Measurements from ENCODE around the gene NMNAT1. TPM values are rescaled to one million over a fixed set of nuclear protein-coding genes. Genes with fewer than 3 reads are reported as not detected.
A peak's percentile ranks its signal among the peaks of the same experiment; 100 is the strongest.
"Not testable (repeated sequence)": the region's sequence is repeated elsewhere in the genome, so short reads cannot be mapped to it uniquely, and the experiment has no call there.

The NMNAT1 gene
- total and polyA plus RNA-seq, 2 donors: 6.2 to 11.5 TPM

DNA sequence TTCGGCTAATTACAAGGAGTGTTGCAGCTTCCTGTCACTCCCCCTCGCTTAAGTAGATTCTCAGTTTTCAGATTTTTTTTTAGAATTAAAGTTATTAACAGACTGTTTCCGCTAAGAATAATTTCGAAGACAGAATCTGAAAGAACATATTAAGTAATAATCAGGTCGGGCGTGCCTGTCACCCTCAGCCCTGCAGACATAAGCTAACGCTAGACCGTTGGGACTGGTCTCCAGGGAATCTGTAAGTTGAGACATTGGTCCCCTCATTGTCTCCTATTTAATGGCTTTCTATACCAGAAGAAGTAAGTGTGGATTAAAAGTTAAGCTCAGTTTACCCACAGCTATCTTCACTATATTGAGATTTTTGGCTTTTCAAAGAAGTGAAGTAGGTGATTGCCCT is 14.5 kb downstream of the NMNAT1 start:
- 92% methylated on average over 8 of the region's 8 CpGs for WGBS
- no peak for DNase-seq (ENCODE audit: extremely low spot score)
- no peaks in the 10 kb centered on the region for H3K36me3 ChIP-seq (ENCODE audit: insufficient read depth)
- H3K4me3 ChIP-seq (ENCODE audit: low read depth, low read length): no peak overlapping the region
- H3K4me1 ChIP-seq (ENCODE audit: insufficient read depth): no peaks in the 10 kb centered on the region
- no peak overlapping the region for H3K27ac ChIP-seq (ENCODE audit: low read depth)

DNA sequence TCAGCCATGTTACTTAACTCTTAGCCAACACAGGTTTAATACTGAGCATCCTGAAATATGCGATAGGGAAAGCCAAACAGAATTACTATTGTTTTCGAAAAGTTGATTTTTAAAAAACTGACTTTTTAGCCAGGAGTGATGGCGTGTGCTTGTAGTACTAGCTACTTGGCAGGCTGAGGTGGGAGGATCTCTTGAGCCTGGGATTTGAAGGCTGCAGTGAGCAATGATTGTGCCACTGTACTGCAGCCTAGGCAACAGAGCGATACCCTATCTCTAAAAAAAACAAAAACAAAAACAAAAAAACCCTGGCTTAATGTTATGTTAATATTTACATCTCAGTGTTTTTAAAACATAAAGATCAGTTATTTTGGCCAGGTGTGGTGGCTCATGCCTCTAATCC is 16.7 kb downstream of the NMNAT1 start:
- Histone ChIP-seq H3K4me1 (ENCODE audit: insufficient read depth) (no peaks in the 10 kb centered on the region), H3K4me3 (ENCODE audit: low read depth, low read length) (no peak overlapping the region), H3K27ac (ENCODE audit: low read depth) (no peak overlapping the region), H3K36me3 (ENCODE audit: insufficient read depth) (no peaks in the 10 kb centered on the region)
- DNase-seq (ENCODE audit: extremely low spot score): no peak
- WGBS: 66% methylated on average over 4 of the region's 4 CpGs

DNA sequence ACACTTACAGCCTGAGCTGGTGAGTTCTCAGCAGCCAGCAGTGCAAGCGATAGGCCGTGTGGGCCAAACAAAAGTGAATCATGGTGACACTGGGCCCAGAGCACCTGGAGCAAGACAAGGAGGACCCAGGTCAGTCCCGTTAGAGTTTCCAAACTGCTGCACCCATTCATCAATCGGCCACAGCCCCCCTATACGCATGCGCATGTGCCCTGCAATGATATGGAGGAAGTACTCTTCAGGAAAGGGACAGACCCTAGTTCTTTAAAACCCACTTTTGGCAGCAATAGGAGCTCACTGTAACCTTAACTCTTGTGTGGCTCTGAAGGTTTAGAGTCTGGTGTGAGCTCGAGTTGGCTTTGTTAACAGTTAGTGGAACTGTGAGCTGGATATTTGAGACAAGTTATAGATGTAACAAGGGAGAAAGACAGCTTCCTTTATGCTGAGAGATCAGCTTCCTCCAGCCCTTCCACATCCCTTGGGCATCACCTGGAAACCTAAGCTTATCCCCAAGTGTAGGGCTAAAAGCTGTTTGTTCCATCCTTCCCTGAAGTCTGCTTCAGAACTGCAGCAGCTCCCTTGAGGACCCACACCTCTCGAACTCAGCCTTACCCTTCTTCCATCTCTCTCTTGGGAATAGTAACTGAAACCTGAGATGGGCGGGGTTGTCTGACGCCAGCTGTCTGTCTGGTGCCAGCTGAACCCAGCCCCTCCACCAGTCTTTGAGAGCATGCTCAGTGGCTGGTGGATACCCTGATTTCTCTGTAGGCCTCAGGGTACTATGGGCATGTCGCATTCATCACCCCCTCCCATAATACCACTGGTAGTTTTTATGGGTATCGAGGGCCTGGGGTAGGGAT is 17.7 kb downstream of the NMNAT1 start:
- no peak for DNase-seq (ENCODE audit: extremely low spot score)
- no peak overlapping the region for H3K4me3 ChIP-seq (ENCODE audit: low read depth, low read length)
- H3K4me1 ChIP-seq (ENCODE audit: insufficient read depth): no peaks in the 10 kb centered on the region
- 78% methylated on average over 12 of the region's 12 CpGs for WGBS
- H3K27ac ChIP-seq (ENCODE audit: low read depth): no peak overlapping the region
- no peaks in the 10 kb centered on the region for H3K36me3 ChIP-seq (ENCODE audit: insufficient read depth)

DNA sequence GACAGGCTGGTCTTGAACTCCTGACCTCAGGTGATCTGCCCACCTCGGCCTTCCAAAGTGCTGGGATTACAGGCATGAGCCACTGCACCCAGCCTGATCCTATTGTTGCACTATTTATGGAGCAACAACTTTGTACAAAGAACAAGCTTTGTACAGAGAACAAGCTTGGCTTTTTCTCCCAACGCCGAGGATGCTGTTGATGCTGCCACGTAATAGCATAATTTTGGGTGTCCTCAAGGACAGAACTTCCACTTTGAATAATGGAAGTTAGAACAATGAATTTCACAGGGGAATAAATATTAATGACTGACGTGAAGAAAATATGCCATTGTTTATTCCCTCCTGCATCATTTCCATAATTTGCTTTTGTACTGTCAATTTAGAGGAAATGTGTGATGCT is 41.0 kb downstream of the NMNAT1 start:
- no peak overlapping the region for H3K27ac ChIP-seq (ENCODE audit: low read depth)
- 85% methylated on average over 5 of the region's 5 CpGs for WGBS

DNA sequence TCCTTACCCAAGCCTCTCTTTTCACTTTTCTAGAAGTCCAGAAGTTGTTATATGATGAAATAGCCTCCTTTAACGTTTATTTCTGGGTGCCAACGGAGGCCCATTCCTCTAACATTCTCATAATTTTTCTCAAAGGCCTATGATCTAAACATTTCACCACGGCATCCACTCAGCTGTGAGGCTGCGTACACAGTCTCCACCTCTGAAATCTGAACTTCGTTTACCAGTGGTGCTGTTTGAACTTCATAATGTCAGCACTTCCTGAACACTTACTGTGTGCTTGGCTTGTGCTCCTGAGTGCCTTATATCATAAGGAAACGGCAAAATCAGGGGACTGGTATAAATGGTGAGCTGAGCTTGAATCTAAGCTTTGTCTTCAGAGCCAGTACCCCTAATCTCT is 41.7 kb downstream of the NMNAT1 start:
- DNase-seq (ENCODE audit: extremely low spot score): no peak
- Histone ChIP-seq H3K4me1 (ENCODE audit: insufficient read depth) (no peaks in the 10 kb centered on the region), H3K4me3 (ENCODE audit: low read depth, low read length) (no peak overlapping the region), H3K27ac (ENCODE audit: low read depth) (no peak overlapping the region), H3K36me3 (ENCODE audit: insufficient read depth) (no peaks in the 10 kb centered on the region)
- WGBS: 32% methylated on average over 6 of the region's 6 CpGs

More for the DNA sequence above, 41.0 kb downstream of the NMNAT1 start:
- DNase-seq (ENCODE audit: extremely low spot score): no peak
- Histone ChIP-seq H3K36me3 (ENCODE audit: insufficient read depth) (no peaks in the 10 kb centered on the region), H3K4me3 (ENCODE audit: low read depth, low read length) (no peak overlapping the region), H3K4me1 (ENCODE audit: insufficient read depth) (no peaks in the 10 kb centered on the region)

DNA sequence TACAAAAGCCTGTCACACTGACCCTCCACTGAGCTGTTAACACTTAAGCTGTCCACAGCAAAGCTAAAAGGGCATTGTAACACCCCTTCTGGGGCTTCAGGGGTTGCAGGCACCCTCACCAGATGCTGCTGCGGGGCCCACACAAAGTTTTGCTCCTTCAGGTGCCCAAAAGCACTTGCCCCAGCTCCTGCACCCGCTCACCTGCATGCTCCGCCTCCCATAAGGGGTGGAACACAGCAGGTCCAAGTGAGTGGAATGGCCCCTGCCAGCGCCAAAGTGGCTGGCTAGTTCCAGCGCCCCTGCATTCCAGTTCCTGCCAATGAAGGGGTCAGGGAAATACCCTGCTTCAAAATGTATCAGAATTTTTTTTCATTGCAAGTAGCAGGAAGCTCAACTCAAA is 46.5 kb downstream of the NMNAT1 start:
- Histone ChIP-seq H3K4me3 (ENCODE audit: low read depth, low read length) (no peak overlapping the region), H3K27ac (ENCODE audit: low read depth) (no peak overlapping the region), H3K36me3 (ENCODE audit: insufficient read depth) (no peaks in the 10 kb centered on the region), H3K4me1 (ENCODE audit: insufficient read depth) (no peaks in the 10 kb centered on the region)
- DNase-seq (ENCODE audit: extremely low spot score): no peak
- WGBS: 92% methylated on average over 5 of the region's 5 CpGs

DNA sequence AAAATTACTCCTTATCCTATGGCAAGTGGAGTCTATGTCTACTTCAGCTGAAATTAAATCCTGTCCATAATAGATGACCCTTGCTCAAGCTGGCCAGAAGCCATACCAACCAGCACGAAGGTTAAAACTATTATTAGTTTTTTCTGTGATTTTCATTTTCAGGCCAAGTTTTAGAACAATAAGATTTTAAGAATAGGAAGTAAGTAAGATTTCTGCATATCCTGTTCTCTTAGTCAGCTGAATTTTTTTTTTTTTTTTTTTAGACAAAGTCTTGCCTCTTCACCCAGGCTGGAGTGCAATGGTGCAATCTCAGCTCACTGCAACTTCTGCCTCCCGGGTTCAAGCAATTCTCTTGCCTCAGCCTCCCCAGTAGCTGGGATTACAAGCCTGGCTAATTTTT is 47.7 kb downstream of the NMNAT1 start:
- 60% methylated on average over 2 of the region's 2 CpGs for WGBS
- no peak overlapping the region for H3K4me3 ChIP-seq (ENCODE audit: low read depth, low read length)
- H3K27ac ChIP-seq (ENCODE audit: low read depth): no peak overlapping the region

DNA sequence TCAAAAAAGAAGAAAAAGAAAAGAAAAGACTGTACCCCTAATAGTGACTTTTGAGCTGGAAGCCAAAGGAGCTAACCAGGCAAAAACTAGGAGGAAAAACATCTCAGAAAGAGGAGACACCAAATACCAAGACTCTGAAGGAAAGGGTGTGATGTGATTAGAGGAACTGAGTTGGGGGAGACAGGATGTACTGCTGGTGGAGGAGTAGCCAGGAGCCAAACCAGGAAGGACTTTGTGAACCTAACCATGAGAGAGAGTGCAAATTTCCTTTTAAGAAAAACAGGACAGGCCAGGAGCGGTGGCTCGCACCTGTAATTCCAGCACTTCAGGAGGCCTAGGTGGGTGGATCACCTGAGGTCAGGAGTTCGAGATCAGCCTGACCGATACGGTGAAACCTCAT is 49.6 kb downstream of the NMNAT1 start:
- H3K27ac ChIP-seq (ENCODE audit: low read depth): no peak overlapping the region
- no peak for DNase-seq (ENCODE audit: extremely low spot score)
- no peak overlapping the region for H3K4me3 ChIP-seq (ENCODE audit: low read depth, low read length)
- WGBS: 88% methylated on average over 5 of the region's 5 CpGs
- no peaks in the 10 kb centered on the region for H3K36me3 ChIP-seq (ENCODE audit: insufficient read depth)
- no peaks in the 10 kb centered on the region for H3K4me1 ChIP-seq (ENCODE audit: insufficient read depth)

More for the DNA sequence above, 47.7 kb downstream of the NMNAT1 start:
- no peak for DNase-seq (ENCODE audit: extremely low spot score)
- H3K36me3 ChIP-seq (ENCODE audit: insufficient read depth): no peaks in the 10 kb centered on the region
- H3K4me1 ChIP-seq (ENCODE audit: insufficient read depth): no peaks in the 10 kb centered on the region

DNA sequence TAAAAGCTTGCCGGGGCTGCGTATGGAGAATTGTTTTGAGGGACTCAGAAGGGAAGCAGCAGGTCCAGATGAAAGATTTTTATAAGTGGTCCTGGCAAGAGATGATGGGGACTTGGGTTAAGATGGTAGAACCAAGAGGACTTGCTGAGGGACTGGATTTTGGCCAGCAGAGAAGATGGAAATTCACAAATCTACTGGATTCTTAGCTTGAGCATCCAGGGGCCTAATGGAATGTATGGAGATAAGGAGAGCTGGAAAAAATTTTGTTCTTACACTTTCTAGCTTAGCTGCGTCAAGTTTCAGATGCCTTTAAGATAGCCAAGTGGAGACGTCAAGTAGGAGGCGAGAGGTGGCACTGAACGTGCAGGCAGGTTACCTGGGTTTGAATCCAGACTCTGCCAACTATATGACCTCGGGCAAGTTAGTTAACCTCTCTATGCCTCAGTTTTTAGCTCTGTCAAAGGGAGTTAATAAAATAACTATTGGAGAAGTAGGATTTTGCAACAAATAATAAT is 50.3 kb downstream of the NMNAT1 start:
- DNase-seq (ENCODE audit: extremely low spot score): no peak
- Histone ChIP-seq H3K27ac (ENCODE audit: low read depth) (no peak overlapping the region), H3K4me1 (ENCODE audit: insufficient read depth) (no peaks in the 10 kb centered on the region), H3K4me3 (ENCODE audit: low read depth, low read length) (no peak overlapping the region), H3K36me3 (ENCODE audit: insufficient read depth) (no peaks in the 10 kb centered on the region)
- 70% methylated on average over 7 of the region's 7 CpGs for WGBS

DNA sequence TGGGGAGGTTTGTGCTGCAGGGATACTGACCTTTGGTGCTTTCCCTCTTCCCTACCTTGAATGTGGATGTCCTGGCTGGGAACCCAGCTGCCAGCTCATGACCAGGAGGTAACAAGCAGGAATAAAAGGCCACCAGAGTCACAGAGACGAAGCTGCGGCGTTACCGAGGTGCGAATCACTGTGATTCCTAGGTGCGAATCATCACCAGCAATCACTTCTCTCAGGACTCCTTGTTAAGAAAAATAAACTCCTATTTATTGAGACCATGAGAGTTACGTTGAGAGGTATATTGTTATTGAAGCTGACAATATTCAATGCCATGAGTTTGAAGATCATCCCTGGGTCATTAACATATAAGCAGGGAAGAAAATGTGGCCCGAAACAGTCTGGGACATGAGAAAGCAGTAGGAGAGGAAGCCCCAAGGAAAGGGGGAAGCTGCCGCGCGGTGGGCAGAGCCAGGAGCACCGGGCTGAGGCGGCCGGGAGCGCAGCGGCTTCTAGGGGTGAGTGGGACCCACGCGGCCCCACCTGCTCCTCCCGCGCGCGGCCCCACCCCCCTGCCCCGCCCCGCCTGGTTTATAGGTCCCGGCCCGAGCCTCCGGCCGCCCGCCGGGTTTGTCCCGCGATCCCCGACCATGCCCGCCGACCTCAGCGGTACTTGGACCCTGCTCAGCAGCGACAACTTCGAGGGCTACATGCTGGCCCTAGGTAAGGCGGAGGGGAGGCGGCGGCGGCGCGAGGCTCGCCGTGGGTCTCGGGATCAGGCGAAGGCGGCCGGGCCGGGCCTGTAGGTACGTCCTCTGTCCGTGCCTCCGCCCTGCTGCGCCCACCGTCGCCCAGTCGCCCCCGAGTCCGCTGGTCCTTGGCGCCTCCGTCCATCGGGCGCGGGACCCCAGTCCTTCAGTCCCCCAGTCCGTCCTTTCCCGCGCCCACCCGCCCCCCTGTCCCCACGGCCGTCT is 53.6 kb downstream of the NMNAT1 start, which contains the start of gene RBP7:
TSS of gene RBP7 (plus strand) at position 605 of the 959 bp plus-strand sequence. CDS start at position 636, 31 bp downstream.
- whole genome bisulfite sequencing: 8% methylated on average over 70 of the region's 71 CpGs
- DNase-seq (ENCODE audit: extremely low spot score): no peak
- no peaks in the 10 kb centered on the region for H3K36me3 ChIP-seq (ENCODE audit: insufficient read depth)
- peak within 1 kb of the TSS; percentile 46 for H3K4me3 ChIP-seq (ENCODE audit: low read depth, low read length)
- H3K4me1 ChIP-seq (ENCODE audit: insufficient read depth): no peaks in the 10 kb centered on the region
- H3K27ac ChIP-seq (ENCODE audit: low read depth): no peak within 1 kb of the TSS

DNA sequence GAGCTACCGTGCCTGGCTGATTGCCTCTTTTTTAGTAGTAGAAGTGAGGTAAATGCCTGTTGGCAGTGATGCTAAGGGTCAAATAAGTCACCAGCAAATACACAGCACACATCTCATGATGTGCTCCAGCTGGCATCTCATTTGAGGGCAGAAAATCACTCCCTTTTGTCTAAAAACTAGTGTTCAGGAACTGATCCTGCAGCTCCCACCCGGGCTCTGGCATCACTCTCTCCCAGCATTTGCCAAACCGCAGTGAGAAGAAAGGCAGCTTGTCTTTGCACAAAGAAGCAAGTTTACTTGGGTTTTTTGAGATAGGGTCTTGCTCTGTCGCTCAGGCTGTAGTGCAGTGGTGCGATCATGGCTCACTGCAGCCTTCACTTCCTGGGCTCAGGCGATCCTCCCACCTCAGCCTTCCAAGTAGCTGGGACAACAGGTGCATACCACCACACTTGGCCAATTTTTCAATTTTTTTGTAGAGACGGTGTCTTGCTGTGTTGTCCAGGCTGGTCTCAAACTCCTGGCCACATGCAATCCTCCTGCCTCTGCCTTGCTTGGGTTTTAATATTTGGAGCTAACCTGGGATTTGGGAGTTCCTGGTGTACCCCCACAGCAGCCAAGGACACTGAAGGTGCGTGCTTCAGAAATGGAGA is 57.9 kb downstream of the NMNAT1 start:
- no peak for DNase-seq (ENCODE audit: extremely low spot score)
- H3K4me3 ChIP-seq (ENCODE audit: low read depth, low read length): no peak overlapping the region
- no peak overlapping the region for H3K27ac ChIP-seq (ENCODE audit: low read depth)
- WGBS: 77% methylated on average over 8 of the region's 8 CpGs
- H3K4me1 ChIP-seq (ENCODE audit: insufficient read depth): no peaks in the 10 kb centered on the region
- no peaks in the 10 kb centered on the region for H3K36me3 ChIP-seq (ENCODE audit: insufficient read depth)

DNA sequence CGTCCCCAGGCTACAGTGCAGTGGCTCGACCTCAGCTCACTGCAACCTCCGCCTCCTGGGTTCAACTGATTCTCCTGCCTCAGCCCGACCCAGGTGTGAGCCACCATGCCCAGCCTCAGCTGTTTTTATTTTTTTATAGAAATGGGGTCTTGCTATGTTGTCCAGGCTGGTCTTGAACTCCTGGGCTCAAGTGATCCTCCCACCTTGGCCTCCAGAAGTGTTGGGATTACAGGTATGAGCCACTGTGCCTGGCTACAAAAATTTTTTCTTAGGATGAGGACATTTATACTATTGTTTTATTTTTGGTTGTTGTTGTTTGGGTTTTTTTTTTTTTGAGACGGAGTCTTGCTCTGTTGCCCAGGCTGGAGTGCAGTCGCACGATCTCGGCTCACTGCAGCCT is 62.0 kb downstream of the NMNAT1 start:
- 91% methylated on average over 8 of the region's 8 CpGs for WGBS
- not testable (repeated sequence) for H3K4me1 ChIP-seq (ENCODE audit: insufficient read depth); H3K36me3 ChIP-seq (ENCODE audit: insufficient read depth); DNase-seq (ENCODE audit: extremely low spot score); H3K4me3 ChIP-seq (ENCODE audit: low read depth, low read length); H3K27ac ChIP-seq (ENCODE audit: low read depth)

DNA sequence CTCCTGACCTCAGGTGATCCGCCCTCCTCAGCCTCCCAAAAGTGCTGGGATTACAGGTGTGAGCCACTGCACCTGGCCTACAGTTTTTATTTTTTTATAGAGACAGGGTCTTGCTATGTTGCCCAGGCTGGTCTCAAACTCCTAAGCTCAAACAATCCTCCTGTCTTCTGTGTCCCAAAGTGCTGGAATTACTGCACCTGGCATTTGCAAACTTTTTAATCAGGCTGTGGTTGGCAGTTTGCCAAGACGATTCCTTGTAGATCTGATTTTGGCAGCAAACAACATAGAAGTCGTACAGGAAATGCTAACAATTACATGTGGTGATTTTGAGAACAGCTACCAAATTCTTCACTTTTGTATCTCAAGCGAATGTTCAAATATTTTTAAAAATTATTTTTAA is 63.9 kb downstream of the NMNAT1 start:
- H3K4me1 ChIP-seq (ENCODE audit: insufficient read depth): no peaks in the 10 kb centered on the region
- DNase-seq (ENCODE audit: extremely low spot score): no peak
- 48% methylated on average over 4 of the region's 4 CpGs for WGBS

More for the DNA sequence above, 63.9 kb downstream of the NMNAT1 start:
- Histone ChIP-seq H3K36me3 (ENCODE audit: insufficient read depth) (no peaks in the 10 kb centered on the region), H3K4me3 (ENCODE audit: low read depth, low read length) (no peak overlapping the region), H3K27ac (ENCODE audit: low read depth) (no peak overlapping the region)
